IPS-18a (cell line): ENCODE results near the gene ANKRD60.

Source experiments
- H3K27ac ChIP-seq: one replicate; pipeline ENCODE4 v1.5.1; 2013; ENCODE audit warnings: low read length
- H3K27me3 ChIP-seq: one replicate; pipeline ENCODE4 v1.6.1; 2013; ENCODE audit warnings: mild to moderate bottlenecking, low read length; ENCODE audit not compliant: control insufficient read depth, insufficient read depth
- H3K36me3 ChIP-seq: one replicate; pipeline ENCODE4 v1.6.1; 2013; ENCODE audit warnings: low read depth, low read length; ENCODE audit not compliant: control insufficient read depth
- H3K4me1 ChIP-seq: one replicate; pipeline ENCODE4 v1.6.1; 2013; ENCODE audit warnings: low read depth, low read length; ENCODE audit not compliant: control insufficient read depth
- H3K4me3 ChIP-seq: one replicate; pipeline ENCODE4 v1.5.1; 2013; ENCODE audit warnings: low read length
- H3K9ac ChIP-seq: one replicate; pipeline ENCODE4 v1.6.1; 2013; ENCODE audit warnings: mild to moderate bottlenecking, low read length, moderate library complexity
- H3K9me3 ChIP-seq: one replicate; pipeline ENCODE4 v1.6.1; 2013; ENCODE audit warnings: low read depth, low read length; ENCODE audit not compliant: control insufficient read depth

Gene ANKRD60

GRCh38 chr20:58179432-58180099, 48.9 kb downstream of the ANKRD60 start:
- Histone ChIP-seq H3K27me3 (peaks cover 23% of the 10 kb centered on the region), H3K27ac (no peak overlapping the region), H3K9ac (no peak overlapping the region)

GRCh38 chr20:58179083-58179431, 49.4 kb downstream of the ANKRD60 start:
- Histone ChIP-seq H3K4me3 (peak overlapping the region; percentile 3), H3K9ac (no peak overlapping the region), H3K27me3 (peaks cover 23% of the 10 kb centered on the region)

More at GRCh38 chr20:58179432-58180099, 48.9 kb downstream of the ANKRD60 start:
- H3K4me1 ChIP-seq, result peaks cover 4% of the 10 kb centered on the region
- H3K36me3 ChIP-seq, result no peaks in the 10 kb centered on the region
- peak overlapping the region; percentile 16 for H3K4me3 ChIP-seq
- H3K9me3 ChIP-seq, result no peaks in the 10 kb centered on the region

GRCh38 chr20:58177799-58178198, 50.7 kb downstream of the ANKRD60 start:
- no peak overlapping the region for H3K27ac ChIP-seq

More at GRCh38 chr20:58179083-58179431, 49.4 kb downstream of the ANKRD60 start:
- H3K27ac ChIP-seq, result no peak overlapping the region
- H3K9me3 ChIP-seq, result no peaks in the 10 kb centered on the region
- no peaks in the 10 kb centered on the region for H3K36me3 ChIP-seq
- peaks cover 5% of the 10 kb centered on the region for H3K4me1 ChIP-seq

GRCh38 chr20:58175836-58176235, 52.6 kb downstream of the ANKRD60 start:
- Histone ChIP-seq H3K4me1 (peaks cover 5% of the 10 kb centered on the region), H3K9ac (no peak overlapping the region), H3K36me3 (no peaks in the 10 kb centered on the region), H3K9me3 (no peaks in the 10 kb centered on the region), H3K27ac (no peak overlapping the region), H3K27me3 (peaks cover 23% of the 10 kb centered on the region), H3K4me3 (no peak overlapping the region)

More at GRCh38 chr20:58177799-58178198, 50.7 kb downstream of the ANKRD60 start:
- Histone ChIP-seq H3K27me3 (peaks cover 23% of the 10 kb centered on the region), H3K9me3 (no peaks in the 10 kb centered on the region), H3K4me3 (no peak overlapping the region), H3K4me1 (peaks cover 5% of the 10 kb centered on the region), H3K36me3 (no peaks in the 10 kb centered on the region), H3K9ac (no peak overlapping the region)

- H3K9ac ChIP-seq, result no peak overlapping the region
- no peaks in the 10 kb centered on the region for H3K36me3 ChIP-seq
- H3K4me3 ChIP-seq, result no peak overlapping the region
- peaks cover 23% of the 10 kb centered on the region for H3K27me3 ChIP-seq
- no peak overlapping the region for H3K27ac ChIP-seq
- no peaks in the 10 kb centered on the region for H3K9me3 ChIP-seq
- H3K4me1 ChIP-seq, result peaks cover 5% of the 10 kb centered on the region
These were observed 53.0 kb downstream of the ANKRD60 start for GRCh38 chr20:58175425-58175824.

- peaks cover 5% of the 10 kb centered on the region for H3K4me1 ChIP-seq
- H3K27ac ChIP-seq, result no peak overlapping the region
- no peaks in the 10 kb centered on the region for H3K9me3 ChIP-seq
- peak overlapping the region; percentile 25 for H3K4me3 ChIP-seq
- H3K9ac ChIP-seq, result no peak overlapping the region
- H3K36me3 ChIP-seq, result no peaks in the 10 kb centered on the region
- H3K27me3 ChIP-seq, result peaks cover 17% of the 10 kb centered on the region
These were observed 53.7 kb downstream of the ANKRD60 start for GRCh38 chr20:58174708-58175280.

GRCh38 chr20:58173930-58174707, 54.3 kb downstream of the ANKRD60 start:
- Histone ChIP-seq H3K27me3 (peaks cover 10% of the 10 kb centered on the region), H3K36me3 (no peaks in the 10 kb centered on the region), H3K27ac (no peak overlapping the region), H3K9ac (no peak overlapping the region), H3K4me1 (peaks cover 5% of the 10 kb centered on the region), H3K4me3 (no peak overlapping the region), H3K9me3 (no peaks in the 10 kb centered on the region)

- no peak overlapping the region for H3K27ac ChIP-seq
- peaks cover 5% of the 10 kb centered on the region for H3K4me1 ChIP-seq
- no peak overlapping the region for H3K9ac ChIP-seq
- no peaks in the 10 kb centered on the region for H3K9me3 ChIP-seq
- no peak overlapping the region for H3K4me3 ChIP-seq
- peaks cover under 1% of the 10 kb centered on the region for H3K27me3 ChIP-seq
- no peaks in the 10 kb centered on the region for H3K36me3 ChIP-seq
These were observed 55.4 kb downstream of the ANKRD60 start for GRCh38 chr20:58173091-58173490.

- H3K27ac ChIP-seq, result no peak overlapping the region
These were observed 56.5 kb downstream of the ANKRD60 start for GRCh38 chr20:58171796-58172425.

GRCh38 chr20:58169450-58169849, 59.0 kb downstream of the ANKRD60 start:
- H3K36me3 ChIP-seq, result no peaks in the 10 kb centered on the region
- no peaks in the 10 kb centered on the region for H3K27me3 ChIP-seq
- no peak overlapping the region for H3K27ac ChIP-seq
- H3K4me1 ChIP-seq, result no peaks in the 10 kb centered on the region
- no peaks in the 10 kb centered on the region for H3K9me3 ChIP-seq
- H3K4me3 ChIP-seq, result no peak overlapping the region
- H3K9ac ChIP-seq, result no peak overlapping the region

More at GRCh38 chr20:58171796-58172425, 56.5 kb downstream of the ANKRD60 start:
- Histone ChIP-seq H3K36me3 (no peaks in the 10 kb centered on the region), H3K27me3 (no peaks in the 10 kb centered on the region), H3K4me1 (peaks cover 5% of the 10 kb centered on the region), H3K9ac (no peak overlapping the region), H3K4me3 (no peak overlapping the region), H3K9me3 (no peaks in the 10 kb centered on the region)

GRCh38 chr20:58168843-58169242, 59.6 kb downstream of the ANKRD60 start:
- Histone ChIP-seq H3K4me1 (no peaks in the 10 kb centered on the region), H3K27me3 (no peaks in the 10 kb centered on the region), H3K27ac (no peak overlapping the region), H3K9ac (no peak overlapping the region), H3K4me3 (no peak overlapping the region), H3K9me3 (no peaks in the 10 kb centered on the region), H3K36me3 (no peaks in the 10 kb centered on the region)
